H1 (cell line): ENCODE data around the gene DSP. TPM values are rescaled to one million over a fixed set of nuclear protein-coding genes. Genes with fewer than 3 reads are reported as not detected.

Source experiments
- CBX5 ChIP-seq: fragments of 300-800, 300-1000 bp; sonication (generic); IDR thresholded peaks from 2 replicates; pipeline ENCODE4 v1.7.1; 2016; ENCODE audit warnings: antibody characterized with exemption, low read length, low read depth
- CHD1 ChIP-seq: IDR thresholded peaks from 2 replicates; pipeline ENCODE4 v1.6.1; 2012; ENCODE audit warnings: low read depth, low read length, improper control_type of control experiment
- CHD2 ChIP-seq: IDR thresholded peaks from 2 replicates; pipeline ENCODE4 v1.6.1; 2012; ENCODE audit warnings: low read length, improper control_type of control experiment
- CTBP2 ChIP-seq: IDR thresholded peaks from 2 replicates; pipeline ENCODE4 v1.7.0; 2011; ENCODE audit warnings: borderline replicate concordance, mild to moderate bottlenecking, moderate library complexity, mixed read lengths, low read length; ENCODE audit not compliant: insufficient read depth, insufficient read length
- E2F6 ChIP-seq: IDR thresholded peaks from 2 replicates; pipeline ENCODE4 v1.6.1; 2012; ENCODE audit warnings: inconsistent platforms
- PHF8 ChIP-seq: fragments of 200-600 bp; sonication (generic); conservative IDR thresholded peaks from 2 replicates; pipeline ENCODE4 v1.7.1; 2012; ENCODE audit warnings: low read depth, mild to moderate bottlenecking, inconsistent platforms, low read length, moderate library complexity
- POLR2A ChIP-seq, 2 experiments: IDR thresholded peaks; 1 replicate in 1 of 2; 2 replicates in 1 of 2; pipeline ENCODE4 v1.6.1; 2011; ENCODE audit warnings: low read depth in 2 of 2, low read length in 2 of 2, mild to moderate bottlenecking in 2 of 2; ENCODE audit errors: control extremely low read depth in 1 of 2
- TAF7 ChIP-seq: optimal IDR thresholded peaks from 2 replicates; pipeline ENCODE3; 2011; ENCODE audit warnings: low read depth, mild to moderate bottlenecking, inconsistent platforms, low read length, moderate library complexity, borderline replicate concordance
- TEAD4 ChIP-seq: IDR thresholded peaks from 2 replicates; pipeline ENCODE4 v1.6.1; 2012; ENCODE audit warnings: low read depth, low read length, inconsistent platforms, mixed read lengths
- polyA plus RNA-seq, 7 experiments: library from polyadenylated mRNA; depleted of rRNA in 3 of 7; stranded (reverse) in 5 of 7; unstranded in 2 of 7; fragments of >200 nt in 5 of 7; fragments of 200-250 nt in 2 of 7; gene quantifications; 1 replicate in 5 of 7; 2 replicates in 1 of 7; 4 replicates in 1 of 7; pipeline versions ENCODE4 v1.2.1 to v1.2.3, GENCODE V29; 2011 to 2013; ENCODE audit warnings: missing spikeins in 2 of 7, mixed read lengths in 2 of 7
- total RNA-seq: library from RNA; stranded (reverse); fragmentation: NEBNext Ultra II Directional; extraction: Animal tissue kit (Norgen Biotek cat#: 25700); gene quantifications from 2 replicates; pipeline ENCODE4 v1.2.1, GENCODE V29; 2021
- TF ChIP-seq, protein P1 (sequence below): IDR thresholded peaks from 2 replicates; pipeline ENCODE4 v1.6.1; 2011; ENCODE audit warnings: low read depth, mild to moderate bottlenecking, low read length; ENCODE audit not compliant: insufficient read depth
- TF ChIP-seq, protein P2 (sequence below): IDR thresholded peaks from 2 replicates; pipeline ENCODE4 v1.6.1; 2012; ENCODE audit warnings: inconsistent platforms
- TF ChIP-seq, protein P3 (sequence below): IDR thresholded peaks from 2 replicates; pipeline ENCODE4 v1.6.1; 2011; ENCODE audit warnings: low read length, improper control_type of control experiment

DSP gene
- total and polyA plus RNA-seq, 2 of the 8 experiments (the other 6 are each of a cell fraction or from before 2014, with no cell fraction given), result 14.3 to 48.5 TPM

DNA sequence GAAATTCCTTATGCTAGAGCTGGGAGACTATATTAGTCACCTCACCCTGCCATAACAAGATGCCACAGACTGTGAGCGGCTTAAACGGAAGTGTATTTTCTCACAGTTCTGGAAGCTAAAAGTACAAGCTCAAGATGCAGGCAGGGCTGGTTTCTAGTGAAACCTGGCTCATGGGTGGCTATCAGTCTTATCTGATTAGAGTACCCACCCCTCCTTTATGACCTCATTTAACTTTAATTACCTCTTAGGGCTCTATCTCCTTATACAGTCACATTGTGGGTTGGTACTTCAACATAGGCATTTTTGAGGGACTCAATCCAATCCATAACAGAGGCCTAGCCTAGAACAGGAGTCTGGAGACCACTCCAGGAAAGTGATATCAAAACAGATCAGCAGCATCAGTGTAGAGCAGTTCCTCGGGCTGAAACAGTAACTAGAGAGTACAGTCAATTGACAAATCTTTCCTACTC lies 46.2 kb downstream of the DSP start (continued):
- TF ChIP-seq, protein P1, sequence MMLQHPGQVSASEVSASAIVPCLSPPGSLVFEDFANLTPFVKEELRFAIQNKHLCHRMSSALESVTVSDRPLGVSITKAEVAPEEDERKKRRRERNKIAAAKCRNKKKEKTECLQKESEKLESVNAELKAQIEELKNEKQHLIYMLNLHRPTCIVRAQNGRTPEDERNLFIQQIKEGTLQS, result no peak
- TF ChIP-seq CHD1, result no peak
- TF ChIP-seq, protein P2, sequence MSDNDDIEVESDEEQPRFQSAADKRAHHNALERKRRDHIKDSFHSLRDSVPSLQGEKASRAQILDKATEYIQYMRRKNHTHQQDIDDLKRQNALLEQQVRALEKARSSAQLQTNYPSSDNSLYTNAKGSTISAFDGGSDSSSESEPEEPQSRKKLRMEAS, result no peak
- no peak for TF ChIP-seq CHD2
- no peak for TF ChIP-seq PHF8
- TF ChIP-seq CBX5, result no peak
- TF ChIP-seq TEAD4, result no peak
- TF ChIP-seq TAF7, result no peak
- no peak for TF ChIP-seq POLR2A (IDR thresholded peaks at IDR 0.05; ENCODE audit: control extremely low read depth in 1 of 2, low read depth in 2 of 2, low read length in 2 of 2)
- no peak for TF ChIP-seq CTBP2
- no peak for TF ChIP-seq E2F6
- TF ChIP-seq, protein P3, sequence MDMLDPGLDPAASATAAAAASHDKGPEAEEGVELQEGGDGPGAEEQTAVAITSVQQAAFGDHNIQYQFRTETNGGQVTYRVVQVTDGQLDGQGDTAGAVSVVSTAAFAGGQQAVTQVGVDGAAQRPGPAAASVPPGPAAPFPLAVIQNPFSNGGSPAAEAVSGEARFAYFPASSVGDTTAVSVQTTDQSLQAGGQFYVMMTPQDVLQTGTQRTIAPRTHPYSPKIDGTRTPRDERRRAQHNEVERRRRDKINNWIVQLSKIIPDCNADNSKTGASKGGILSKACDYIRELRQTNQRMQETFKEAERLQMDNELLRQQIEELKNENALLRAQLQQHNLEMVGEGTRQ, result no peak
- TF ChIP-seq, all 59 proteins: peak for 0
